Measurements from ENCODE around the gene BTBD10. TPM values are rescaled to one million over a fixed set of nuclear protein-coding genes. Genes with fewer than 3 reads are reported as not detected.

The BTBD10 gene
- polyA plus RNA-seq, 1 donor from 2014 or later = 143 TPM

GRCh38 chr11:13343067-13343466, 120.0 kb downstream of the BTBD10 start:
- Histone ChIP-seq H2AFZ (ENCODE audit: low read depth, low read length) (no peak overlapping the region), H3F3A (ENCODE audit: insufficient read depth, low read length, poor library complexity, severe bottlenecking) (no peaks in the 10 kb centered on the region), H3K27ac (ENCODE audit: low read length) (no peak overlapping the region), H3K79me2 (replicated peaks; ENCODE audit: insufficient read depth, low read length) (no peaks in the 10 kb centered on the region), H3K27me3 (ENCODE audit: insufficient read depth, low read depth, low read length) (no peaks in the 10 kb centered on the region), H3K4me3 (ENCODE audit: low read length) (no peak overlapping the region), H3K9me3 (ENCODE audit: low read length) (no peaks in the 10 kb centered on the region), H3K4me2 (ENCODE audit: low read length) (no peak overlapping the region), H3K9me2 (ENCODE audit: insufficient read depth, low read length) (no peaks in the 10 kb centered on the region), H3K9ac (ENCODE audit: low read length) (no peak overlapping the region), H4K20me1 (ENCODE audit: insufficient read depth) (no peaks in the 10 kb centered on the region), H3K36me3 (ENCODE audit: insufficient read depth, low read length) (no peaks in the 10 kb centered on the region)
- no peak for TF ChIP-seq POLR2AphosphoS5 (IDR thresholded peaks at IDR 0.05)
- TF ChIP-seq EZH2 (IDR thresholded peaks at IDR 0.05; ENCODE audit: borderline replicate concordance, insufficient read depth, low read length, poor library complexity, severe bottlenecking) = no peak
- TF ChIP-seq MXI1 (conservative IDR thresholded peaks at IDR 0.05; ENCODE audit: poor library complexity, severe bottlenecking) = no peak
- no peak for TF ChIP-seq RAD21 (conservative IDR thresholded peaks at IDR 0.05)
- TF ChIP-seq SMC3 (conservative IDR thresholded peaks at IDR 0.05; ENCODE audit: poor library complexity) = no peak
- no peak for TF ChIP-seq CTCF (IDR thresholded peaks at IDR 0.05; ENCODE audit: poor library complexity, severe bottlenecking)
- TF ChIP-seq REST (IDR thresholded peaks at IDR 0.05; ENCODE audit: borderline replicate concordance) = no peak
- TF ChIP-seq EP300 (conservative IDR thresholded peaks at IDR 0.05; ENCODE audit: poor library complexity, severe bottlenecking) = no peak
- TF ChIP-seq TAF1 (IDR thresholded peaks at IDR 0.05; ENCODE audit: low read depth) = no peak

GRCh38 chr11:13341026-13341425, 122.0 kb downstream of the BTBD10 start:
- H3K4me2 ChIP-seq (ENCODE audit: low read length) = no peak overlapping the region
- no peaks in the 10 kb centered on the region for H3K79me2 ChIP-seq (replicated peaks; ENCODE audit: insufficient read depth, low read length)
- H2AFZ ChIP-seq (ENCODE audit: low read depth, low read length) = no peak overlapping the region
- H4K20me1 ChIP-seq (ENCODE audit: insufficient read depth) = no peaks in the 10 kb centered on the region
- H3F3A ChIP-seq (ENCODE audit: insufficient read depth, low read length, poor library complexity, severe bottlenecking) = no peaks in the 10 kb centered on the region
- H3K27me3 ChIP-seq (ENCODE audit: insufficient read depth, low read depth, low read length) = no peaks in the 10 kb centered on the region
- no peaks in the 10 kb centered on the region for H3K36me3 ChIP-seq (ENCODE audit: insufficient read depth, low read length)
- no peak overlapping the region for H3K4me3 ChIP-seq (ENCODE audit: low read length)
- no peaks in the 10 kb centered on the region for H3K9me2 ChIP-seq (ENCODE audit: insufficient read depth, low read length)
- TF ChIP-seq REST (IDR thresholded peaks at IDR 0.05; ENCODE audit: borderline replicate concordance) (no peak), POLR2AphosphoS5 (IDR thresholded peaks at IDR 0.05) (no peak), RAD21 (conservative IDR thresholded peaks at IDR 0.05) (no peak), SMC3 (conservative IDR thresholded peaks at IDR 0.05; ENCODE audit: poor library complexity) (no peak), MXI1 (conservative IDR thresholded peaks at IDR 0.05; ENCODE audit: poor library complexity, severe bottlenecking) (no peak), CTCF (IDR thresholded peaks at IDR 0.05; ENCODE audit: poor library complexity, severe bottlenecking) (no peak), EP300 (conservative IDR thresholded peaks at IDR 0.05; ENCODE audit: poor library complexity, severe bottlenecking) (no peak), TAF1 (IDR thresholded peaks at IDR 0.05; ENCODE audit: low read depth) (no peak), EZH2 (IDR thresholded peaks at IDR 0.05; ENCODE audit: borderline replicate concordance, insufficient read depth, low read length, poor library complexity, severe bottlenecking) (no peak)
- no peak overlapping the region for H3K9ac ChIP-seq (ENCODE audit: low read length)
- H3K27ac ChIP-seq (ENCODE audit: low read length) = no peak overlapping the region
- H3K9me3 ChIP-seq (ENCODE audit: low read length) = no peaks in the 10 kb centered on the region

All from neural cell (in vitro differentiated cells).